Activated gamma-delta T cell treated with Interleukin-2 at 50 U/mL for 16 hours (primary cell): ENCODE data around the gene ASB7.
A peak's percentile ranks its signal among the peaks of the same experiment; 100 is the strongest.
"Not testable (repeated sequence)": the region's sequence is repeated elsewhere in the genome, so short reads cannot be mapped to it uniquely, and the experiment has no call there.

Experiments
- DNase-seq: peaks from one replicate; pipeline ENCODE4 v3.0.0-alpha.2; 2020

Gene ASB7

GRCh38 chr15:100602064-100602822 is at the start of gene ASB7, which contains the start of gene LINS1:
ASB7 (plus strand) TSS chr15:100602589; CDS start chr15:100612217, 9,628 bp downstream.
LINS1 (minus strand) TSS chr15:100602184; CDS start chr15:100580842, 21,342 bp downstream.
- DNase-seq, result peak; percentile 100

DNA sequence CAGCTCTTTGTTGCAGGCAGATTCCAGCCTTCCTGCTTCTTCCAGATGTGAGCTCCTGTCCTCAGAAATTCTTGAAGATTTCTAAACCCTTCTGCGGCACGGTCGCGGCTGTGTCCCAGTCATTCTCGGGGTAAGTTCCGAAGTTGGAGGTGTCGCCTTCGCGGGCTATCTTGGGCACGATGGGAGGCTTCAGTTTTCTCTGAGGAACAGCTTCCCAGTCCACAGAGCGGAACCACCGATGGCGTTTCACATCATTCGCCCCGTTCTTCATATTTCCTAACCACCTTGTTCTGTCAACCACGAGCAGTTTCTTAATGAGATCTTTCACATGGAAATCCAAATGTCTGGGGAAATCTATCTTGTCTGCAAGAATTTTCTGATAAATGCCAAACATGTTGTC is 48.9 kb upstream of the ASB7 start:
- no peak for DNase-seq

- DNase-seq, result no peak
Observed at GRCh38 chr15:100558771-100559254, 43.6 kb upstream of the ASB7 start.

GRCh38 chr15:100559330-100559729 is 43.1 kb upstream of the ASB7 start:
- no peak for DNase-seq

GRCh38 chr15:100560323-100560722 is 42.1 kb upstream of the ASB7 start:
- no peak for DNase-seq

GRCh38 chr15:100565591-100565990 is 36.8 kb upstream of the ASB7 start:
- no peak for DNase-seq

DNA sequence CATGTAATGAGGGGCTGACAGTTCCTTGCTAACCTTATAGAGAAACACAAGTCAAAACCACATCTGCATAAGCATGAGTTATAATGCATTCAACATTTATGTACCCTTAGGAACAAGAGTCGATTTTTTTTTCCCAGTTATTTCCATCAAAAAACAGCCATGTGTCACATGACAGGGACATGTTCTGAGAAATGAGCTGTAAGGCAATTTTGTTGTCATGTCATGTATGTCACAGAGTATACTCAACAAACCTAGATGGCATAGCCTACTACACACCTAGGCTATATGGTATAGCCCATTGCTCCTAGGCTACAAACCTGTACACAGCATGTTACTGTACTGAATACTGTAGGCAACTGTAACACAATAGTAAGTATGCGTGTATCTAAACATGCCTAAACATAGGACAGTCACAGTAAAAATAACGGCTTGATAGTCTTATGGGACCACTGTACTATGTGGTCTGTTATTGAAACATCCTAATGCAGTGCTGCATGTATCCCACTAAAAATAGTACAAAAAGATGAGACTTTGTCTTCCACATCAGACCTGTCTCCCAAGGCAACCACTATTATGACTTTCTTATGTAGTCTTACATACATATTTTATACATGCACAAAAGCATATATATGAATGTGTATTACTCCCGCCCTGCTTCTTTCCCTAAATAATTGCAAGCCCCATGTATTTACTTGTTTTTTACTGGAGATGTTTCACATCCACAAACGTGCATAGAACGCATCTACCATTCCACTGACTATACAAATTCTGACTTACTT is 35.4 kb upstream of the ASB7 start:
- DNase-seq, result no peak

GRCh38 chr15:100569391-100569790 is 33.0 kb upstream of the ASB7 start:
- no peak for DNase-seq

GRCh38 chr15:100570275-100570674 is 32.1 kb upstream of the ASB7 start:
- DNase-seq, result no peak

DNA sequence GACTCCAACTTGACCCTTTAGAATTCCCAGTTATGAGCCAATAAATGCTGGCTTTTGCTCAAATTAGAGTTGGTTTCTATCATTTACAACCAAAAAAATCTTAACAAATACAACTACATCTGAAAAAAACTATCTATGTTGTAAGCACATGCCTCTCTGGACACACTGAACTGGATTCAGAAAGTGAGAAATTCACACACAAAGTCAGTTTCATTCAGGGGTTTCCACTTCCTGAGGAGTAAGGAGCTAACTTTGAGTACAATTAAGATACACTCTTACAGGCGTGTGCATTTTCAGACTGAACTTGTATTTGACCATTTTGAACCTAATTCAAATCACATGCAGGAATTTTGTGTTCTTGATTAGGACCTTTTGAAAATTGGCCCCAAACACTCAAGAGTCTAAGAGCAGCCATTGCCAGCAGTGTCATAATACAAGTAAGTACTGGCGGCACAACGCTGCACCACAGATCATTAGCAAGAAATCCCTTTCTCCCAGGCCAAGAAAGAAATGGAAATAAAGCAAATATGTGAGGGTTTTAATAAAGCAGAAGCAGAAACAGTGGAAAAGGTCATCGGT is 31.6 kb upstream of the ASB7 start:
- DNase-seq, result no peak

DNA sequence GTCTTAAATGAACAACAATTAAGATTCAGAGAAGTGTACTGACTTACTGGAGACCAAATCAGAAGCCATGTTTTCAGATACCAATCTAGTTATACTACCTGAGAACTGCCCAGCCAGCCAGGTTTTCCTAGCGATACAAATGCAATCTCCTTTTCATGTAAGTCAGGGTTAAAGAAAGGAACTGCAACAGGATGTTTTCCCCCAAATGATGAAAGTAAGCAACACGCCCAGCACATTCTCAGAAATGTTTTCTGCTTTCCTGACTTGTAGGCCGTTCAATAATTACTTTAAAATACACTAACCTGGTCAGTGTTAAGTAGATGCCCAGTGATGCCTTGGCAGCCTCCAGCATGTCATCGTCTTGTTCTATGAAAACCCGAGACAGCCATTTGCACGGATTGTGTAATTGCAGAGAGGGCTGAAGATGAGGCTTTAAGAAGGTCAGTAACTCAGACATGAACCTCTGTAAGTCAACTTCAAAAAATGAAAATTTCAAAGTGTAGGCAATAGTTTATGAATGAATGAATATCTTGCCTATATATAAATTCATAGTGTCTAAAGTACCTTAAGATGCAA is 30.7 kb upstream of the ASB7 start:
- no peak for DNase-seq

- DNase-seq, result no peak
Observed at GRCh38 chr15:100572362-100572983, 29.9 kb upstream of the ASB7 start.

- DNase-seq, result no peak
Observed at GRCh38 chr15:100573526-100573925, 28.9 kb upstream of the ASB7 start.

DNA sequence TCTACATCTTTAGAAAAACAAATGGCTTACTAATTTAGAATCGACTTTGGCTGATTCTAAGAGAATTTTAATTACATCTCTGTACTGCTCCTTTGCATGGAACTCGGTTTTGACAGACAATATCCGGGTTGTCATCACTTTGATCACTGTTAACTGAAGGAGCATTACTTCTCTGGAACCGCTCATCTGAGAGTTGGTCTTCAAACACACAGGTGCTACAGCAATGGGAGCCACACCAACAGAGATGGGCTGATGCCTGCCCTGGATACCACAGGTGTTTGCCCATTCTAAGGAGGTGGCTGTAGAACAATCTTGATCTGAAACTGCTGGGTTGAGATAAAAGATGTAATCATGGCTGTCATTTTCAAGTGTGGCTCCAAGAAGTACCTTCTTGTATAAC is 22.0 kb upstream of the ASB7 start:
- DNase-seq, result no peak

DNA sequence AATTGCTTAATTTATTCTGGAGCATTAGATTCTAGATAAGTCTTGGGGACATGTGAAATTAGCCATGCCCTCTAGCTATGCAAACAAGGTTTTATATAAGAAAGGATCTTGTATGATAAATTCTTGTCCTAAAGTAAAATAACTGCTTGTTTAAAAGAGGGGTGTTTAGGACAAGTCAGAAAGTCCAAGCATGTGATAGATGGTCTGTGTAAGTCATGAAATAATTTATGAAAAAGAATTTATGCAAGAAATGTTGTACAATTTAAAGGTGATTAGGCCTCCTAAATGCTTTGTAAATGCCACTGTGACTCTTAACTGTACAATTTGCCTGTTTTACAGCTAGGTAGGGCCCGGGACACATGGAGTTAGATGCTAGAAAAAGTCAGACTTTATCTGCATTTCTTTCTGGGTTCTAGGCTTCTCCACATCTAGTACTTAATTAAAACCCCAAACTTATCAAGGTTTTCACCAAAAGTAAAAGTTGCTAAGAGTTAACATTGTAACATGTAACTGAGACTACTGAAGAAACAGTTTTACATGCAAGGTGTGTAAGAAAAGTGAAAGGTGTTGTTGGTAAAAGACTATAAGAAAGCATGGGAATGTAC is 13.6 kb upstream of the ASB7 start:
- no peak for DNase-seq

DNA sequence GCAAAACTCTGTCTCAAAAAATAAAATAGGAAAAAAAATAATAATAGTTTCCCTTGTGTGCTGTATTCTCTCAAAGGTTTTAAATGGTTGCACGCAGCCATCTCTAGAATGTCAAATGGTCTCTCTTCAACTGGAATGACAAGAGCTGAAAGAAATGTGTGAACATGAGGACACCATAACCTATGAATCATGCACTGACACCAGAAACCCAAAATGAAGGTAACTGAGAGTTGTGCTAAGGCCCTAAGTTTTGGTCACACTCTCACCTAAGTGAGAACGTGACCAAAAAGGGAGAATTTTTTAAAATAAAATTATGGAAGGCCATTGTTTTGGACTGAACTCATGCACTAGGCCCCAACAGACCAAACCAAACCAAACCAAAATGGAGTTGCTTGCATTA is 11.2 kb upstream of the ASB7 start:
- not testable (repeated sequence) for DNase-seq

GRCh38 chr15:100591835-100592234 is 10.6 kb upstream of the ASB7 start:
- no peak for DNase-seq

GRCh38 chr15:100592898-100593297 is 9.5 kb upstream of the ASB7 start:
- DNase-seq, result no peak

DNA sequence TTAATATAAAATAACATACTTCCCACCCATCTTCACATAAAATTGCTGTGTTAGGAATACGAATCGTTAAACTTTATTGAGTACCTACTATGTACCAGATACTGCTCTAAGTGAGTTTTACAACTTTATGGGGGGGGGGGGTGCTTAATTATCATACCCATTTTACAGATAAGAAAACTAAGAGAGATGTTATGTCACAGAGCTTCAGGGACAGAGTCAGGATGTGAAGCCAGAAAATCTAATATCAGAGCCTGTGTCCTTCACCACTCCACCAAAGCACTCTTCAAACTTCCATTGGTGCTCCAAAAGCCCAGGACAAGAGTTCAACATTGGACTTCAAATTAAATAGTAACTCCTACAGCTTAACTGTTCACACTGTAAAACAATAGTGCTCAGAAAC is 9.0 kb upstream of the ASB7 start:
- no peak for DNase-seq

DNA sequence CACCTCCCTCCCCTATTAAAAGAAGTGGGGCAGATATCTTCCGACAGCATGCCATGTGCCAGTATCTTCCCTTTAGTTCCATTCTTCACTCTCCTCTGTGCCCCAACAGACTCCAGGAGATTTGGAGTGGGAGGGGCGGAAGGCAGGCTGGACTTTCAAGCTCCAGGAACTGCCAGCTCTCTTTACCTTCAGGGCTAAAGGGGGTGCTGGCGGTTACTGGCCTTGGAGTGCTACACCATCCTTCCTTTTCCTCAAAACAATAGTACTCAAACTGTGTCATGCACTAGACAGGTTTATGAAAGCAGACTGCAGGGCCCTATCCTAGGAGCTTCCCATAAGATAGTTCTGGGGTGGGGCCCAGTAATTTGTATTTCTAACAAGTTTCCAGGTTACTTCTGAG is 6.4 kb upstream of the ASB7 start:
- no peak for DNase-seq

- peak; percentile 86 for DNase-seq
Observed at GRCh38 chr15:100596792-100597191, 5.6 kb upstream of the ASB7 start.

- no peak for DNase-seq
Observed at GRCh38 chr15:100597862-100598261, 4.5 kb upstream of the ASB7 start.
